Hepatic stellate cell (primary cell): Measurements from ENCODE around the gene OST4.

Experiments
- DNase-seq: peaks from one replicate; pipeline ENCODE4 v3.0.0; 2011; ENCODE audit warnings: low spot score

OST4 gene

GRCh38 chr2:27092696-27093429 is 21.4 kb upstream of the OST4 start:
- DNase-seq, result no peak

GRCh38 chr2:27091746-27092695 is 20.6 kb upstream of the OST4 start:
- no peak for DNase-seq

GRCh38 chr2:27089111-27089954 is 17.9 kb upstream of the OST4 start:
- no peak for DNase-seq

GRCh38 chr2:27088634-27089033 is 17.2 kb upstream of the OST4 start:
- DNase-seq, result no peak

- no peak for DNase-seq
Observed at GRCh38 chr2:27087823-27088410, 16.5 kb upstream of the OST4 start.

- no peak for DNase-seq
Observed at GRCh38 chr2:27086724-27087593, 15.5 kb upstream of the OST4 start, which contains the start of gene KHK. Gene KHK (plus strand): TSS chr2:27086772. CDS start chr2:27087260, 488 bp downstream.

GRCh38 chr2:27086090-27086723 is 14.8 kb upstream of the OST4 start:
- DNase-seq, result peak; percentile 97

GRCh38 chr2:27085673-27086089 is 14.2 kb upstream of the OST4 start:
- peak; percentile 60 for DNase-seq

GRCh38 chr2:27085062-27085672 is 13.7 kb upstream of the OST4 start:
- DNase-seq, result no peak

- DNase-seq, result no peak
Observed at GRCh38 chr2:27084297-27085061, 13.0 kb upstream of the OST4 start.

- DNase-seq, result no peak
Observed at GRCh38 chr2:27083410-27084296, 12.2 kb upstream of the OST4 start.

GRCh38 chr2:27082773-27083409 is 11.4 kb upstream of the OST4 start:
- no peak for DNase-seq

- no peak for DNase-seq
Observed at GRCh38 chr2:27081984-27082772, 10.7 kb upstream of the OST4 start.

- no peak for DNase-seq
Observed at GRCh38 chr2:27080603-27080936, 9.1 kb upstream of the OST4 start.

- no peak for DNase-seq
Observed at GRCh38 chr2:27080140-27080469, 8.7 kb upstream of the OST4 start.

- DNase-seq, result peak; percentile 55
Observed at GRCh38 chr2:27079233-27080139, 8.0 kb upstream of the OST4 start.
